ENCODE results near the gene PIP5KL1. TPM values are rescaled to one million over a fixed set of nuclear protein-coding genes. Genes with fewer than 3 reads are reported as not detected.
A peak's percentile ranks its signal among the peaks of the same experiment; 100 is the strongest.

PIP5KL1 gene, protein sequence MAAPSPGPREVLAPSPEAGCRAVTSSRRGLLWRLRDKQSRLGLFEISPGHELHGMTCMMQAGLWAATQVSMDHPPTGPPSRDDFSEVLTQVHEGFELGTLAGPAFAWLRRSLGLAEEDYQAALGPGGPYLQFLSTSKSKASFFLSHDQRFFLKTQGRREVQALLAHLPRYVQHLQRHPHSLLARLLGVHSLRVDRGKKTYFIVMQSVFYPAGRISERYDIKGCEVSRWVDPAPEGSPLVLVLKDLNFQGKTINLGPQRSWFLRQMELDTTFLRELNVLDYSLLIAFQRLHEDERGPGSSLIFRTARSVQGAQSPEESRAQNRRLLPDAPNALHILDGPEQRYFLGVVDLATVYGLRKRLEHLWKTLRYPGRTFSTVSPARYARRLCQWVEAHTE
- total RNA-seq, result 1.4 to 4.3 TPM (median 2.7 TPM) in 3 replicates
- long read RNA-seq, partial matches to known transcripts, result 0 of 4 reads
- long read RNA-seq, other reads (novel, unspliced or antisense), result 3 of 4 reads

DNA sequence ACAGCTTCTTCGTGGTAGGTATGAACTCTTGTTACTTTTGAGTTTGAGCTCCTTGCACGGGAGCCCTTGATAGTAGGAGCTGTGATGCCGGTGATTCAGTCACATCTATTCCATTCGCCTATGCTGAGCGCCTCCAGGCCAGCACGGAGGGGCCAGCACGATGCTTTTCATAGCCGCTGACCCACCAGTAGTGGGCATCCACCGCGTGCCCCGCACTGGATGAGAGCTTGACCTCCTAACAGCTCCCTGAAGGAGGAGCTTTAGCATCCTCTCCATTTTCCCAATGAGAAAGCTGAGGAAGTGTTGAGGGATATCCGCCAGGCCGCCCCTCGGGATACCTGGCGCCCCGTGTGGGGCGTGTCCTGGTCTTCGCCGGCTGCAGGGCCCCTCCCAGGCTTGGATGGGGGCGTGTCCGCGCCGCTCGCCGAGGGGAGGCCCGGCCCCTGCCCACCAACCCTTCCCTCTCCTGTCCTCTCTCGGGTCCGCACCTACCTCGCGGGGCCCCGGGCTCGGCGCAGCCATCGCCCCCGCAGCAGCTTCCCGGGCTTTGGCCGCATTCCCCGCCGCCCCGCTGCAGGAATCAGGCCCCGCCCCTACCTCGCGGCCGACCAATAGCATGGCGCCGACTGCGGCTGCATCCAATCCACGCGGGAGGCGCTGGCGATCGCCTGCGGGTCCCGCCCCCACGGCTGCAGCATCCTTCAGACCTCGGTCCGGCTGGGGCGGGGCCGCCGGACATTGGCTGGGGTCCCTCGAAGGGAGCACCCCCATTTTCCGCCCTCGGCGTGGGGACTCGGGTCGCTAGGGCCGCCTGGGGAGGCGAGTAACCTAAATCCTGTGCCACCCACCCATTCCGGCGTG is at the start of gene PIP5KL1:
TSS of gene PIP5KL1 (minus strand) at position 547 of the 861 bp plus-strand sequence. CDS start at position 522, 25 bp downstream.
- Mint-ChIP-seq H3K27me3 (ENCODE audit: low read depth) (no peaks in the 10 kb centered on the region), H3K27ac (ENCODE audit: unreplicated experiment) (peak within 1 kb of the TSS; percentile 97), H3K4me3 (ENCODE audit: unreplicated experiment) (peak within 1 kb of the TSS; percentile 69), H3K36me3 (ENCODE audit: low read depth) (peaks cover 2% of the 10 kb centered on the region), H3K9me3 (ENCODE audit: low read depth) (no peaks in the 10 kb centered on the region), H3K4me1 (ENCODE audit: low read depth) (peaks cover 30% of the 10 kb centered on the region)
- TF ChIP-seq, protein P1, sequence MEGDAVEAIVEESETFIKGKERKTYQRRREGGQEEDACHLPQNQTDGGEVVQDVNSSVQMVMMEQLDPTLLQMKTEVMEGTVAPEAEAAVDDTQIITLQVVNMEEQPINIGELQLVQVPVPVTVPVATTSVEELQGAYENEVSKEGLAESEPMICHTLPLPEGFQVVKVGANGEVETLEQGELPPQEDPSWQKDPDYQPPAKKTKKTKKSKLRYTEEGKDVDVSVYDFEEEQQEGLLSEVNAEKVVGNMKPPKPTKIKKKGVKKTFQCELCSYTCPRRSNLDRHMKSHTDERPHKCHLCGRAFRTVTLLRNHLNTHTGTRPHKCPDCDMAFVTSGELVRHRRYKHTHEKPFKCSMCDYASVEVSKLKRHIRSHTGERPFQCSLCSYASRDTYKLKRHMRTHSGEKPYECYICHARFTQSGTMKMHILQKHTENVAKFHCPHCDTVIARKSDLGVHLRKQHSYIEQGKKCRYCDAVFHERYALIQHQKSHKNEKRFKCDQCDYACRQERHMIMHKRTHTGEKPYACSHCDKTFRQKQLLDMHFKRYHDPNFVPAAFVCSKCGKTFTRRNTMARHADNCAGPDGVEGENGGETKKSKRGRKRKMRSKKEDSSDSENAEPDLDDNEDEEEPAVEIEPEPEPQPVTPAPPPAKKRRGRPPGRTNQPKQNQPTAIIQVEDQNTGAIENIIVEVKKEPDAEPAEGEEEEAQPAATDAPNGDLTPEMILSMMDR (IDR thresholded peaks at IDR 0.05), result peak; percentile 65
- DNase-seq (ENCODE audit: low spot score), result no peak

GRCh38 chr9:127980060-127980705 is 49.6 kb upstream of the PIP5KL1 start:
- H3K4me1 Mint-ChIP-seq (ENCODE audit: low read depth), result peaks cover 46% of the 10 kb centered on the region
- TF ChIP-seq, protein P1 (IDR thresholded peaks at IDR 0.05), result no peak

DNA sequence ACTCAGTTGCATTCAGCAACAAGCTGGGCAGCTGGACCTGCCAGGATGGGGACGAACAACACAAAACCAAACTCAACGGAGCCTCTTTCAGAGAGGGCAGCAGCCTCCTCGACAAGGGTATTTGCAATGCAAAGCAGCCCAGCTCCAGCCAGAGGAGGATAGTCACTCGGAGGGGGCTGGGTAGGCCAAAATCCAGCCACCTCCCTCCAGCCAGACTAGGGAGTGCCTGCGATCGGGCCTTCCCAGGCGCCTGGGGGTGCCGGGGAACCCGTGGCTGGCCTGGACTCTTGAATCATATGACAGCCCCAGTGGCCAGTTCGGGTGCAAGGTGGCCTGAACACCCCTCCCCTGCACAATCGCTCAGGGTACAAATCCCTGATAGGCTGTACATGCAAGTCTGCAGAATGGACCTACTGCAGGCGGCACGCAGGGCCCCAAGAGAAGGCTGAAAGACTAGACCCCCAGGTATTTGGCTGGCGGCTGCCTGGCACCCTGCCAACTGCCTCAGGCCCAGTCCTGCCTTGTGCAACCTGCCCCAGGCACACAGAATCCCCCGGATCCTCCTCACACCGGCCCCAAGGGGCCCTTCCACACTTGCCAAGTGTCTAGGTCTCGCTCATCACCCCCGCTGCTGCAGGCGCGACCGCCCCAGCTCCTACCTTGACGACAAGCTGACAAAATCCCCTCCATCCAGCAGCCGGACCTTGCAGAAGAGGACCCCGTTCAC is 48.9 kb upstream of the PIP5KL1 start:
- DNase-seq (ENCODE audit: low spot score), result no peak
- no peaks in the 10 kb centered on the region for H3K9me3 Mint-ChIP-seq (ENCODE audit: low read depth)
- H3K27me3 Mint-ChIP-seq (ENCODE audit: low read depth), result no peaks in the 10 kb centered on the region
- TF ChIP-seq, protein P1 (IDR thresholded peaks at IDR 0.05), result peak; percentile 13
- H3K27ac Mint-ChIP-seq (ENCODE audit: unreplicated experiment), result peak overlapping the region; percentile 87
- H3K4me3 Mint-ChIP-seq (ENCODE audit: unreplicated experiment), result peak overlapping the region; percentile 94
- no peaks in the 10 kb centered on the region for H3K36me3 Mint-ChIP-seq (ENCODE audit: low read depth)
- peaks cover 52% of the 10 kb centered on the region for H3K4me1 Mint-ChIP-seq (ENCODE audit: low read depth)

More at GRCh38 chr9:127980060-127980705, 49.6 kb upstream of the PIP5KL1 start:
- no peak for DNase-seq (ENCODE audit: low spot score)
- no peaks in the 10 kb centered on the region for H3K9me3 Mint-ChIP-seq (ENCODE audit: low read depth)
- no peaks in the 10 kb centered on the region for H3K27me3 Mint-ChIP-seq (ENCODE audit: low read depth)
- H3K4me3 Mint-ChIP-seq (ENCODE audit: unreplicated experiment), result peak overlapping the region; percentile 94
- H3K36me3 Mint-ChIP-seq (ENCODE audit: low read depth), result no peaks in the 10 kb centered on the region
- H3K27ac Mint-ChIP-seq (ENCODE audit: unreplicated experiment), result peak overlapping the region; percentile 87

GRCh38 chr9:127979015-127979332 is 48.4 kb upstream of the PIP5KL1 start:
- Mint-ChIP-seq H3K9me3 (ENCODE audit: low read depth) (no peaks in the 10 kb centered on the region), H3K27ac (ENCODE audit: unreplicated experiment) (peak overlapping the region; percentile 87), H3K27me3 (ENCODE audit: low read depth) (no peaks in the 10 kb centered on the region), H3K4me3 (ENCODE audit: unreplicated experiment) (peak overlapping the region; percentile 94), H3K4me1 (ENCODE audit: low read depth) (peaks cover 58% of the 10 kb centered on the region), H3K36me3 (ENCODE audit: low read depth) (no peaks in the 10 kb centered on the region)
- DNase-seq (ENCODE audit: low spot score), result no peak
- TF ChIP-seq, protein P1 (IDR thresholded peaks at IDR 0.05), result no peak
